NCI-H2227 (cell line): ENCODE measurements around the gene PWWP2B.

Experiments used
- DNase-seq: peaks from one replicate; lab custom pipeline; 2025; ENCODE audit not compliant: unreplicated experiment; lab: John Stamatoyannopoulos, UW

Gene PWWP2B

GRCh38 chr10:132466520-132467463, 69.8 kb downstream of the PWWP2B start:
- DNase-seq = no peak
